HG03521 (cell line): ENCODE results near the gene LAMA3.

ENCODE experiments used
- ATAC-seq: cut with Tn5 transposase; IDR thresholded peaks from one replicate; pipeline ENCODE4 v1.9.1; 2021; ENCODE audit warnings: mild to moderate bottlenecking, moderate library complexity; ENCODE audit not compliant: unreplicated experiment

Gene LAMA3

DNA sequence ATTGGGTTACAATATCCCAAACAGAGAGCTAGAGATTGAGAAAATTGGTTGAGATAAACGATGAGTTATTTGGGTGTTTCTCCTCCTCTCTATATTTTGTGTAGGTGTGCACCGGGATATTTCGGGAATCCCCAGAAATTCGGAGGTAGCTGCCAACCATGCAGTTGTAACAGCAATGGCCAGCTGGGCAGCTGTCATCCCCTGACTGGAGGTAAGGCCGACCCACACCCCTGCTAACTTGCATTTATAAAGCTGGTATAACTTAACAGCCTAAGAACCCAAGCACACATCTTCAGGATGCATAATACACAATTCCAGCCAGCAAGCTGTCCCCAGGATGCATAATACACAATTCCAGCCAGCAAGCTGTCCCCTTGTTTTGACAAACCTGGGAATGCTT lies 200.7 kb downstream of the LAMA3 start:
- ATAC-seq: no peak

DNA sequence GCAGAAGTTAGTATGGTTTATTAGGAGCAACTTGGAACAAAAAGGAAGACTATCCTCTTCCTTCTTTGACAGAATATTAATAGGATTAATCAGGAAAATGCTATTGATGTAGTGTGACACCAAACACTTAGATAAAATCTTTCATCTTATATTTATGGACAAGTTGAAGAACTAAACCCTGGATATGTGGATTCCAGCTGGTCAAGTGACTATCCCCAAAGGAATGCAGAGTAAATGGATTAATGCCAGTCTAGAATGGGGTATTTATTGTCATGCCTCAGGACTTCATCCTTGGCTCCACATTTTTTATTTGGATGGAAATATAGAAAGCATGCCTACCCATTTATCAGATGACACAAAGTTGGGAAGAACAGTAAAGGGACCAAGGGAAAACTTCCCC lies 201.3 kb downstream of the LAMA3 start:
- no peak for ATAC-seq

DNA sequence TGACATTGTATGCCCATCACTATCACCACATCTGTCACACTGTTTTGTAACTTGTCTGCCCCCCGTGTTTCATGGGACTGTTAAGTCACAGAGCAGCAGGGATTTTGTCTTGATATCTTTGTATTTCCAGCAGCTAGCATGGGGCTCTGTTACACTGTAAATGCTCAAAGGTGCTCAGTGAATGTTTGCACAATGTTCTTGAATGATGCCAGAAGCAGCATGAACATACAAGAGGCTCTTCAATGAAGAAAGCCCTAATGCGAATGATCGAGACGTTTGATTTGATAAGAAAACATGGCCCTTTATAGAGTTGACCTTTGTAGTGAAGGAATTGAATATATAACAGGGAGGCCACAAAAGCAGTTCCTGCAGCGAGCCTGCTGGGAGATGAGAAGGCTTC lies 204.4 kb downstream of the LAMA3 start:
- no peak for ATAC-seq

DNA sequence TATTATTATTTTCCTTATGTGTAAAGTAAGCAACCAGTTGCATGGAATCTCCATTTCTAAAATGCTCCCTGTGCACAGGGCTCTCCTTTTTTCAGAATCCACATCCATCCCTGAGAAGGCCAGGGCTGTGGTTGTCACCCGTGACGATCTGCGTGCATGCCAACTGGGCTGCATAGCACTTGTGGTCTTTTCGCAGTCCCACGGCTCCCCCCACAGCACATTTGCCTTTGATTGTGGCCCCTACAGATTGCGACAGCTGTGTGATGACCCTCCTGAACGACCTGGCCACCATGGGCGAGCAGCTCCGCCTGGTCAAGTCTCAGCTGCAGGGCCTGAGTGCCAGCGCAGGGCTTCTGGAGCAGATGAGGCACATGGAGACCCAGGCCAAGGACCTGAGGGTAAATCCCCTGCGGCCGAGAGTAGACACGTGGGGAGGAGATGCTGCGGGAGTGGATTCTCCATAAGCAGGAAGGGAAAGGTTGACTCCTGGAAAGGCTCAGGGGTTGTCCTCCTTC lies 205.5 kb downstream of the LAMA3 start:
- ATAC-seq: no peak

DNA sequence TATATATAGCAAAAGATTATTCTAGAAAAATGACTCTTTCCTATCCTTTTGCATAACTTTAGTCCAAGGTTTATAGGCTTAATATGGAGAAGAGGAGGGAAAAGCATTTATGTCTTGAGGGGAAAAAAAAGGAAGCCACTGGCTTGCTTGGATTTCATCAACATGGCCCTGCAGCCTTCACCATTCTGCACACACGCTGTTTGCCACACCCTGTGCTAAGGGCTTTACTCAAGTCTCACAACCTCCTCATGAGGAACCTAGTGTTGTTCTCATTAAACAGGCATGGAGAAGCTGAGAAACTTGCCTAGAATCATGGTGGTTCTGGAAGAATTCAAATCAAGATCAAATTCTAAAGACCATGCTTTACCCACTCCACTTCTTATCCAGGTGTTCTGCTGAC lies 208.0 kb downstream of the LAMA3 start:
- no peak for ATAC-seq

DNA sequence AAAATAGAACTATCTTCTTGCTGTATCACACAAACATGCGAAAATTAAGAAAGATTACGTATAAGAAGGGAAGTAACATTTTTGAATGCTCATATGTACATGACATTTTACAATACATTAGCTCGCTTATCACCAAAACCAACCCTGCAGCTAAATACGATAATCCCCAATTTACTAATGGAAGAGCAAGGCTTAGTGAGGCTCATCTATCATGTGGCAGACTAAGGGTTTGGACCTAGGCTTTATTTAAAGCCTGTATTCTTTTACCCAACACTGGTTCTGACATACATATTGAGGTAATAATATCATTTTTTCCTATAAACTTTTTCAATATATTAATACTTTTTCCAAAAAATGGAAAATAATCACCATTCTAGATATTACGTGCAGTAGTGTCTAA lies 208.5 kb downstream of the LAMA3 start:
- no peak for ATAC-seq

DNA sequence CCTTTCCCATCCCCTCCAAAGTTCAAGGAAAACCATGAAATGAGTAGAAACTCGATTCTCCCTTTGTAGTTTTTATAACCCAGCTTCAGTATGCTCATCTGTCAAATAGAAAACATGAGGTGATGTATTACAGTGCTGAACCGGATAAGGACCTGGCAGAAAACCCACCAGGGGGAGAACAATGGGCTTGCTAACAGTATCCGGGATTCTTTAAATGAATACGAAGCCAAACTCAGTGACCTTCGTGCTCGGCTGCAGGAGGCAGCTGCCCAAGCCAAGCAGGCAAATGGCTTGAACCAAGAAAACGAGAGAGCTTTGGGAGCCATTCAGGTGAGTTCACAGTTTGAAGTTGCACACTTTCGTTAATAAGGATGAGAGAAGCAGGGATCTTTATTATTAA lies 211.7 kb downstream of the LAMA3 start:
- no peak for ATAC-seq

DNA sequence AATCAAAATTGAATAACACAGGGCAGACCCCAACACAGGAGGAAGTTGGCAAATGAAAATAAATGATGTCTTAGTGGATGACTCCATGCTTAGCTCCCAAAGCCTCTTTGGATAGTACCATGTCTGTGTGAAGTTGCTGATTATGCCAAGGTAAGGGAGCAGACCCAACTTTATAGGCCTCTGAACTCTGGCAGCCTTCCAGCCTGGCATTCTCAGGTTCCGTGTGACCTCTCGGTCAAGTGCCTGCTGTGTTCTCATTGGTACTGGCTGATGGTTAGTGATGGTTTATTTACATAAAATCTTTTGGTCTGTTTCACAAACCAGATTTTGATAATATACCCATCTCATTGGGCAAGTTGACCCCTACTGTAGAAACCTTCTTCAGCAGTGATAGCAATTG lies 213.1 kb downstream of the LAMA3 start:
- no peak for ATAC-seq

DNA sequence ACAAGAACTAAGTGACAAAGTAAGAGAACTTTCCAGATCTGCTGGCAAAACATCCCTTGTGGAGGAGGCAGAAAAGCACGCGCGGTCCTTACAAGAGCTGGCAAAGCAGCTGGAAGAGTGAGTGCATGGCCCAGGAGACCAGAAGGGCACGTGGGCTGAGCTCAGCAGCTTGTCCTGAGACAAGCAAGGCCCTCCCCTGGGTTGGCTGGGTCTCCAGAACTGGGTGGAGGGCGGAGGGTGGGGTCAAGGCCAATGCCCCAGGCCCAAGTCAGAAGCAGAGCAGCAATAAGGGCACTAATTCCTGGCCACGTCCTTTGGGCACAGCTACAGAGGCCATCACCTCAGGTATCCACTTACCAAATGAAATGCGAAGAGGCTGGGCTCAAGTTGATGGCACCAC lies 214.7 kb downstream of the LAMA3 start:
- no peak for ATAC-seq

DNA sequence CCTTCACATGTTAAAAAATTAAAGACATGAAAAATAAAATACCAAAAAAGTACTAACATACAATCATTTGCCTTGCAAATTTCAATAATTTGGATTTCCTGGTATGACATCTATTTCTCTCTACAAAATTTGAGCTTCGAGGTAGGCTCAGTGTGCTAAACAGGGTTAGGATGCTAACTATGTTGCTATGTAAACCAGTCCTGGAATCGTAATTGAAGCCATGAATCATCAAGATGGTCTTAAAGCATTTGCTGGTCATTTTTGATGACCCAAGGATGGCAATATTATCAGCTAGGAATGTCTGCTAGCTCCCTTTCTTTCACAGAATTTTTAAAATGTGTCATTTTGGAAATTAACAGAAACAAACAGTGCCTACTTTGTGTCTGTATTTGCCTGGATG lies 217.4 kb downstream of the LAMA3 start:
- no peak for ATAC-seq

DNA sequence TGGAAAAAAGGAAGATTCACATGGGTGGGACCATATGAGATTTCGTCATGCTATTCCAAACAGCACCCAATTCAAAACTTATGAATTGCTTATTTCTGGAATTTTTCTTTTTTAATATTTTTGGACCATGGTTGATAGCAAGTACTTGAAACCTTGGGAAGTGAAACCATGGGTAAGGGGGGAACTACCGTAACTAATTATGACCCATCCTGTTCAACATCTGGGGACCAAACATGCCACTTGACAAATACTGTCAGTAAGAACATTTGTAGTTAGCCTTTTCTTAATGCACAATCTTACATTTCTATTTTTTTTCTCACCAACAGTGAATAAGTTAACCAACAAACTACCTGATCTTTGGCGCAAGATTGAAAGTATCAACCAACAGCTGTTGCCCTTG lies 219.6 kb downstream of the LAMA3 start:
- ATAC-seq: no peak

DNA sequence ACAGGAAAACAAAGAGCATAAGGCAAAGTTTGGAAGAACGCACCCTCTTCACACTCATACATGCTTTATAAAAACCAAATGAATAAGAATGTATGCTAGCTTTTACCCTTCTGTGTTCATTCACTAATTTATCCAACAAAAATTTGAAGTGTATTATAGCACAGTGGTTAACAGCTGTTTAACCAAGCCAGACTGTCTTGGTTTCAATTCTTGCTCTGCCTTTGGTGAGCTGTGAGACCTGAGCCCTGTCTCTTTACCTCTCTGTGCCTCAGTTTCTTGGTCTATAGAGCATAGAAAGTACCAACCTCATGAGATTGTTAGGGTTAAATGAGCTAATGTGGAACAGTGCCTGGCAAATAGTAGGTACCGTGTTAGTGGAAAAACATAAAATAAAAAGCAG lies 220.8 kb downstream of the LAMA3 start:
- no peak for ATAC-seq

DNA sequence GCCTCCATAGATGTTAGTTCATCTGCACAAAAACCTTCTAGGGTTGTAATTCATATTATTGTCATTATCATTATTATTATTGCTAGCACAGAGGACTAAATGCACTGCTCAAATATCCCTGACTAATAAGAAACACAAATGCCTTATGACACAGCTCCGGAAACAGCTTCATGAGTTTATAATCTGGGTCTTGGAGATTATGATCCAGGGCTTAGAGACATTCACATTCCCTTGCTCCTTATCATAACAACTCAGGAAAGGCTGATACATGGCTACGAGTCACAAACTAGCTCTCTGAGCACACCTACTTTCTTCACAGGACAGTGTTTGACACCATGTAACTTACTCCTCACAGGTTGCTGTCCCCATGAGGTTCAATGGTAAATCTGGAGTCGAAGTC lies 223.1 kb downstream of the LAMA3 start:
- ATAC-seq: no peak

DNA sequence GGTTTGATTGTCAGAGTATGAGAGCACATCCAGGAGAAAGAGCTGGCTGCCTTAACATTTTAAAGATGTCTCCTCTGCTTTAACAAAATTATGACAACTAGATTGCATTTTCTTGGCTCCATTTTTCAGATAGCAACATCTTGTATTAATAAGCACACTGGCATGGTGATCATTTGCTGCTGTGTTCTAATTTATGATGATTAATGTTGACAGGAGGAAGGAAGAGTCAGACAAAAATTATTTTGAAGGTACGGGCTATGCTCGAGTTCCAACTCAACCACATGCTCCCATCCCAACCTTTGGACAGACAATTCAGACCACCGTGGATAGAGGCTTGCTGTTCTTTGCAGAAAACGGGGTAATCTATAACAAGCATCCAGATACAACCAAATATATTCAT lies 227.1 kb downstream of the LAMA3 start:
- ATAC-seq: no peak

DNA sequence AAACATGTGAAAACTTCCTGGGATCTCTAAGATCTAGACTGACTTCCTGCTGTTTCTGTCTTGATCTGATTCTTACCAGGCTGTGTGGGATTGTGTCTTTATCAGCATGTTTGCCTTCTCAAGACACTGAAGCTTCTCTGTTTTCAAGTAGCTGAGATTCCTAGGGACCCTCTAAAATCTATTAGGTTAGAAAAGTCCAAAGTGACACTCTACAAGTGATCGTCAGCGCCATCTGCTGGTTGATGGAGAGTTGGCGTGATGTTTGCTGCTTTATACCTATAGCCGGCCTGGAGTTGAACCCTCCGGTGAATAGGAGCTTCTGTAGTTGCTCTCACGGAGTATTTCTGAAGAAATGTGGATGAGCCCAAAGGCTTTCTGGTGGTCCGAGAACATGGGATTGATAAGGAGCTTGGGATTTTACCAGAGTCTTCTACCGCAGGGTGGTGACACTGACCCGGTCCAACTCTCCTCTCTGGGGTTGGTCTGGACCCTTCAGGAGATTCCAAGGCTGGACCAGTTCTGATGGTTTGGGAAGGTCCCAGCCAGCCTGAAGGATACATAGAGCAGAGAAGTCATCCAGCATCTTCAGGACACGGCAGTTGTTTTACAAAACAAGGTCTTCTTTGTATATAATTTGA lies 229.3 kb downstream of the LAMA3 start:
- no peak for ATAC-seq

DNA sequence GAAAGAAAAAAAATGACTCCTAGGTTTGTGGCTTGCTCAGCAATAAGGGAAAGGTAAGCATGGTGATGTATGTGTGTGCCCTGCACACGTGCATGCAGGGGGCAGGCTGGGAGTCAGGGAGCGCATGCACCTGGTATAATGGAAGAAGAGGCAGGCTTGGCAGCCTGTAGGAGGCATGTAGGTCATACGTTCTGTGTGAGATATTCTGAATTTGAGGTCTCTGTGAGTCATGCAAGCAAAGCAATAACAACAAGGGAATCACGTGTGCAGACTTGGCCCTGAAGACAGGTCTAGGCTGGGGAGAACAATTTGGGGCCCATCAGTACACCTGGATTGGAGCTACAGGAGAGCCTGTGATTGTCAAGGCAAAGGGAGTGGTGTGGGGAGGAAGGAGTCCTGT lies 230.8 kb downstream of the LAMA3 start:
- no peak for ATAC-seq

DNA sequence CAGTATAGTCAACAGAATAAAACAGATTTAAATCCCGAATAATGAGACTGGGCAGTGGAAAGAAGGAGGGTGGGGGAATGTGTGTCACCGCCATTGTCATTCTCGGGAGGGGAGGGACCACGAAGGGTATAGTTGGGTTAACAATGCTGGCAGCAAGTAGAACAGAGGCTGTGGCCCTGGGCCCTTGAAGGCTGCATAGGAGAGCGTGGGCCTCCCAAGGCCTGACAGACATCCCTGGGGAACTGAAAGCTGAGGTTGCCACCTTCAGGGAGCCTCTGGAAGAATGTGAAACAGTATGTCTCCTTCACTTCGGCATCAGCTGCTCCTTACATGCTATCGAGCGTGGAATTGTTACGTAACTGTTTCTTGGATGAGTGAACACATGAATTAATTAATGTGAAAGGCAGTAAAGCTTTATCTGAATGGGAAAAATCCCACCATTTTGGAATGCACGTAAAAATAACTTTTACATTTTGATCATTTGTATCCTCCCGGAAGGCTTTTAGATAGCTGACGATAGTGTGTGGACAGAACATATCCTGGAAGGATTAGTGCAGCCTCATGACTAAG lies 232.5 kb downstream of the LAMA3 start:
- ATAC-seq: no peak

DNA sequence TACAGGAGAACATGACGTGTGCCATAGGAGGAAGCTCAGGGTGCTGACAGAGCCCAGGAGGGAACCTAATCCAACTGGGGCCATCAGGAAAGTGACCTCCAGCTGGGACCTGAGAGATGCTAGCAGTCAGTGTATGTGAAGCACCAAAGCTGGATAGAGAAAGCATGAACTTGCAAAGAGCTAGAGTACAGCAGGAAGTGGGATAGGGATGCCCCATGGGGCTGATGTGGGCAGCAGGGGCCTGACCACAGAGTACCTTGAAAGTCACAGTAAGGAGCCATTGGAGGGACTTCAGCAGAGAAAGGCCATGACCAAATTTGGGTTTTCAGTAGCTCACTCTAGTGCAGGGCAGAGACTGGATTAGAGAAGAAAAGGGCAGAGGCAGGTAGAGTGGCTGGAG lies 233.7 kb downstream of the LAMA3 start:
- no peak for ATAC-seq

DNA sequence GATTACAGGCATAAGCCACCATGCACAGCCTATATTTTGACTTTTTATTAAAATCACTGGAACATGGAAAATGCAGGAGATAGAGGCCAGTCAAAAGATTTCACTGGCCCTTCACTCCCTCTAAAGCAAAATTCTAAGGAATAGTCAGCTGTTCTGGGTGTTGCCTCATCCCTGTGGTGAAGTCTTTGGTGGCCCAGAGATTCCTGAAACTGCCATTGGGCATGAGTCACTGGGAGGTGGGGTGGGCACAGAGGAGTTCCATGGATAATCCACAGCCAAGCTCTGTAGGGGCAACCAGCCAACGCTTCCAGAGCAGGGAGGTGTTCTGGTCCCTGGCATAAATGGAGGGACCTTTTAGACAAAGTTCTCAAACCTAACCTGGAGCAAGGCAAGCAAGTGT lies 235.6 kb downstream of the LAMA3 start:
- no peak for ATAC-seq

DNA sequence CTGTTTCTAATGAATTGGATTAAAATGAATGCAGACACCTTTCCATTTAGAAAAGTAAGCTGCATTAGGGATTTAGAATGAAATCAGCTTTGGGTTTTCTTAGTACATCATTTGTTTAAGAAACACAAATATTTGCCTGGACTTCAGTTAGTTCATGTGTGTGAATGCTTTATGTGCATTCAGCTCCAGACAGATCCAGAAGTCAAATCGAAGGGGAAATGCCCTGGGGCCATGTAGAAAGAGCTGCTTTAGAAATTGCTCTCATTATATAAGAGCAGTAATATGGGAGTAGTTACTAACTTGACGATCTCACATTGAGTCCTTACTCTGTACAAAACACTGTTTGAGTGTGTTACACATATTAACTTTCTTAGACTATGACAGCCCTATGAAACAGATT lies 237.3 kb downstream of the LAMA3 start:
- no peak for ATAC-seq

DNA sequence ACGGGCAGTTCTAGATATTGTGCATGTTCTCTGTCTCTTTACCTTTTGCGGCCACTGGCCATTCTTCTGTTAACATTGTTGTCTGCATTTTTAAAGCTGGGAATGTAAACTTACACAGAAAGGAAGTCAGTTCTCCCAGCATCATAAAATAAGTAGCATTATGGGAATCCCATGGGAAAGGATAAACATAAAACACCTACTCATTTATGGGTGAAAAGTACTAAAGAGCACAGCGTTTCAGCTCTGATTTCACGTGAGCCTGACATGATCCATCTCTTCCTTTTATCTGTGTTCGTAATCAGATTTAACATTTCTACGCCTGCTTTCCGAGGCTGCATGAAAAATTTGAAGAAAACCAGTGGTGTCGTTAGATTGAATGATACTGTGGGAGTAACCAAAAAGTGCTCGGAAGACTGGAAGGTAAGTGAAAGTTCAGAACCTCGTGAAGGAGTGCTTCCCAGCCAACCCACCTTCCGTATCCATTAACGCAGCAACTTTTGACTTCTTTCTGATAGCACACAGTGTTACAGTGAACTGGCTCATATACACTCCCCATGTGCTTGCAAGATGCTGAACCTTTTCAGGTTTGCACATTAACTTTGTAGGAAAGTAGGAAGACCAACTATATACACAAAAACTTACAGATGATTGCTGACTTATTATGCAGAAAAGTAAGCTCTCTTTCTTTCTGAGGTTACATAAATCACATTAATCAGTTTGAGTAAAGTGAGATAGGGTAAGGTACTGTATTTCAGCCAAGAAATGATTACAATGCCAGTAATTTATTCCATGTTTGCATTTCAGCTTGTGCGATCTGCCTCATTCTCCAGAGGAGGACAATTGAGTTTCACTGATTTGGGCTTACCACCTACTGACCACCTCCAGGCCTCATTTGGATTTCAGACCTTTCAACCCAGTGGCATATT lies 238.8 kb downstream of the LAMA3 start:
- ATAC-seq: no peak

DNA sequence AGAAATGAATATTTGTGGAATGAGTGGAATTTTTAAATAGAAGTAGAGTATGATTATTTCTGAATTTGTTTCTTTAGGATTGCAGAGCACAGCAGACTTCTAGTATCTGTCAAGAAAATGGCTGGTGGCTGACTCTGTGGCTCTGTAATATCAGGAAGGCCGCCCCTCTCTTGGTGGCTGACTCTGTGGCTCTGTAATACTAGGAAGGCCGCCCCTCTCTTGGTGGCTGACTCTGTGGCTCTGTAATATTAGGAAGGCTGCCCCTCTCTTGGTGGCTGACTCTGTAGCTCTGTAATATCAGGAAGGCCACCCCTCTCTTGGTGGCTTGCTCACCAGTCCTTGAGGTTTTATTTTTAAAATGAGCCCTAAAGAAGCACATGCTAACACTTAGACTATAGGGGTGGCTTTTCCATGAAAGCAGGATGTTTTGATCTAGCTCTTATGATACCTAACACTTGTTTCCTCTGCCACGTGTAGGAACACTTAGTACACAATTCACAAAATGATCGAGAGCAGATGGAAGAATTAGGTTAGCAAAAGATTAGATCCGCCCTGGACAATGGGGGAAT lies 240.2 kb downstream of the LAMA3 start:
- ATAC-seq: no peak
